ENCODE data around the gene COPE. TPM values are rescaled to one million over a fixed set of nuclear protein-coding genes. Genes with fewer than 3 reads are reported as not detected.
A peak's percentile ranks its signal among the peaks of the same experiment; 100 is the strongest.

The COPE gene
- total RNA-seq, result 100 to 1,000 TPM; 124 to 250 (median 191) TPM

DNA sequence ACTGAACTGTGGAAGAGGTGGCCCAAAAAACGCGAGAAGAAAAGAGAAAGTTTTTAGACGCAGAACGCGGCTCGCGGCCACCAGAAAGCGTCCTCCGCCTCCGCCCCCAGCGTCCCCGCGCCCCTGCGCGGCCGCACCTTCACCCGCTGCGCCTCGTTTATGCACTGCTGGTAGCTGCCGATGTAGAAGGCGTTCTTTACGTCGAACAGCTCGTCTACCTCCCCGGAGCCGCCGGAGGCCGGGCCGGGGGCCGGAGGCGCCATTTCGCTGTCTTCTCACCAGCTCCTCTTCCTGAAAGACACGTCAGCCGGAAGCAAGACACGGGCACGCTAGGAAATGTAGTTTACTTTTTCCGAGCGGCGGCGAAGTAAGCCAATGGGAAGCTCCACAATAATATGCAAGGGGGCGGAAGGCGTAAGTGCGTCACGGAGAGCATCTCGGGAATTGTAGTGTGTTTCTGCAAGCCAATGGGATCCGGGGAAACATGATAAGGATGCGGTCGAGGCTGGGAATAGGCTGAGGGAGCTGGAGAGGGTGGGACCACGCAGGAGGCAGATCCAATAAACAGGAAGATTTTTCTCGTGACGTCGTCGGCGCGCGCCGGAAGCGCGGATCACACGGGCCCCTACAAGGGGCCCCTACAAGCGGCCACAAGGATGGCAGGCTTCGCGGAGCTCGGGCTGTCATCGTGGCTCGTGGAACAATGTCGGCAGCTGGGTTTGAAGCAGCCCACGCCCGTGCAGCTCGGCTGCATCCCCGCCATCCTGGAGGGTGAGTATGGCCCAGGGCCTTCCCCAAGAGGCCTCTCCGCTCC, at the start of gene COPE, which contains the start of gene DDX49:
TSS of gene COPE (minus strand) at position 302 of the 814 bp plus-strand sequence. CDS start at position 263, 39 bp downstream.
TSS of gene DDX49 (plus strand) at position 630 of the 814 bp plus-strand sequence. CDS start at position 657, 27 bp downstream.
- peaks cover 15 to 50% (median 40%) of the 10 kb centered on the region in 4 donors for H3K36me3 ChIP-seq
- DNase-seq, result peak; percentile 98 to 99
- H3K27ac ChIP-seq, result peak within 1 kb of the TSS; percentile 91 to 96 (median 94)
- no peaks in the 10 kb centered on the region for H3K9me3 ChIP-seq
- peaks cover 26 to 52% (median 28%) of the 10 kb centered on the region in 4 donors for H3K4me1 ChIP-seq
- WGBS, 2 donors, result 0 to 1% methylated on average over 37 to 70 of the region's 72 CpGs
- TF ChIP-seq EP300 (IDR thresholded peaks at IDR 0.05) (no peak), POLR2AphosphoS5 (IDR thresholded peaks at IDR 0.05) (peak; percentile 75 to 85), POLR2A (IDR thresholded peaks at IDR 0.05) (peak in 3 of 4 donors; percentile 56 to 92 (median 92))
- TF ChIP-seq, protein P1, sequence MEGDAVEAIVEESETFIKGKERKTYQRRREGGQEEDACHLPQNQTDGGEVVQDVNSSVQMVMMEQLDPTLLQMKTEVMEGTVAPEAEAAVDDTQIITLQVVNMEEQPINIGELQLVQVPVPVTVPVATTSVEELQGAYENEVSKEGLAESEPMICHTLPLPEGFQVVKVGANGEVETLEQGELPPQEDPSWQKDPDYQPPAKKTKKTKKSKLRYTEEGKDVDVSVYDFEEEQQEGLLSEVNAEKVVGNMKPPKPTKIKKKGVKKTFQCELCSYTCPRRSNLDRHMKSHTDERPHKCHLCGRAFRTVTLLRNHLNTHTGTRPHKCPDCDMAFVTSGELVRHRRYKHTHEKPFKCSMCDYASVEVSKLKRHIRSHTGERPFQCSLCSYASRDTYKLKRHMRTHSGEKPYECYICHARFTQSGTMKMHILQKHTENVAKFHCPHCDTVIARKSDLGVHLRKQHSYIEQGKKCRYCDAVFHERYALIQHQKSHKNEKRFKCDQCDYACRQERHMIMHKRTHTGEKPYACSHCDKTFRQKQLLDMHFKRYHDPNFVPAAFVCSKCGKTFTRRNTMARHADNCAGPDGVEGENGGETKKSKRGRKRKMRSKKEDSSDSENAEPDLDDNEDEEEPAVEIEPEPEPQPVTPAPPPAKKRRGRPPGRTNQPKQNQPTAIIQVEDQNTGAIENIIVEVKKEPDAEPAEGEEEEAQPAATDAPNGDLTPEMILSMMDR (IDR thresholded peaks at IDR 0.05), result no peak
- H3K27me3 ChIP-seq, result no peaks in the 10 kb centered on the region
- ATAC-seq (ENCODE audit: low FRiP score in 2 of 2), result peak; percentile 98 to 99
- H3K4me3 ChIP-seq, result peak within 1 kb of the TSS; percentile 58 to 97 (median 86)

DNA sequence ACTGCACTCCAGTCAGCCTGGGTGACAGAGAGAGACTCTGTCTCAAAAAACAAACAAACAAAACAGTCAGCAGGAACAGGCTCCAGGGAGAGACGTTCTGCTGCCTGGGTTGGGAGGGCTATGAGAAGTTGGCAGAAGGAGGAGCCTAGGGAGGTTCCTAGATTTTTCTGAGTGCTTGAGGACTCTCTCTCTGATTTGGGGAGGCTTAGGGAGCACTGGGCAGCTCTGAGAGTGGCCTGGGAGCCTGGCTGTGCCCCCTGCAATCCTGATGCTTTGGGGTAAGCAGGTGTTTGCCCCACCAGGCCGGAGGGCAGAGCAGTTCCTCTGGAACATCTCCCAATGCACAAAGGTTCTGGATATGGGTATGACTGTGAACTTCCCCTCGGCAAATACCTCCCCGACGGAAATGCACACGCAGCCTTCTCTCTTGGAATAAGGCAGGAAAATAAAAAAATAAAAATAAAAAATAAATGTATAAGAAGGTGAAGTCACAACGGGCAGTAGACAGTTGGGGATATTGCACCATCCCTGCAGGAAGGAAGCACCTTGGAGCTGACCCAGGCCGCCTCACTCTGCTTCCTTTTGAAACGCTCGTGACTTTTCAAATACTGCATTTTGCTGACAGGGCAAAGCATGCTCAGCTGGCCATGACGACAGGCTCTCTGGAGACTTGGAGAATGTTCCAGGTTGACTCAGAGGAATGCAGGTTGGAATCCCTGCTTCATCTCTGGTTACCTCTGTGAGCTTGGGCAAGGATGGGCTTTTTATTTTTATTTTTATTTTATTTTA, 48.4 kb upstream of the COPE start:
- DNase-seq, result peak in 1 of 2 donors; percentile 82
- no peak overlapping the region for H3K4me3 ChIP-seq
- H3K4me1 ChIP-seq, result peaks cover 11 to 48% (median 41%) of the 10 kb centered on the region in 4 donors
- H3K27me3 ChIP-seq, result no peaks in the 10 kb centered on the region
- peak; percentile 60 to 78 for ATAC-seq (ENCODE audit: low FRiP score in 2 of 2)
- WGBS, 2 donors, result 21 to 23% methylated on average over 11 of the region's 11 CpGs
- TF ChIP-seq, protein P1 (IDR thresholded peaks at IDR 0.05), result no peak
- TF ChIP-seq EP300 (IDR thresholded peaks at IDR 0.05), result peak in 2 of 4 donors; percentile 21 to 77
- TF ChIP-seq POLR2A (IDR thresholded peaks at IDR 0.05), result no peak
- TF ChIP-seq POLR2AphosphoS5 (IDR thresholded peaks at IDR 0.05), result peak; percentile 43 to 81
- no peaks in the 10 kb centered on the region for H3K36me3 ChIP-seq
- H3K27ac ChIP-seq, result peak overlapping the region; percentile 72 to 88 (median 84)
- no peaks in the 10 kb centered on the region for H3K9me3 ChIP-seq

DNA sequence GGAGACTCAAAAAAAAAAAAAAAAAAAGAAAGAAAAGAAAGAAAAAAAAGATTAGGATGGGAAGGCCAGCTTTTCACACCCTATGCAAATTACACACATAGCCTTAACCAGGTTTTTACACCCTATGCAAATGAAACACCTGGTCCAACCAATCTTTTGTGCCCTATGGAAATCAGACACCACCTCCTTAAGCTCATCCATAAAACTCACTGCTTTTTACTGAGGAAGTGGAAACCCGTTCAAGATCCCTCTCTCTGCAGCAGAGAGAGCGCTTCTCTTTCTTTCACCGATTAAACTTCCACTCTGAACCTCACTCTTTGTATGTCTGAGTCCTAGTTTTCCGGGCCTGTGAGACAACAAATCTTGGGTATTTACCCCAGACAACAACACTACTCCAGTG, 47.1 kb upstream of the COPE start:
- ATAC-seq (ENCODE audit: low FRiP score in 2 of 2), result no peak

DNA sequence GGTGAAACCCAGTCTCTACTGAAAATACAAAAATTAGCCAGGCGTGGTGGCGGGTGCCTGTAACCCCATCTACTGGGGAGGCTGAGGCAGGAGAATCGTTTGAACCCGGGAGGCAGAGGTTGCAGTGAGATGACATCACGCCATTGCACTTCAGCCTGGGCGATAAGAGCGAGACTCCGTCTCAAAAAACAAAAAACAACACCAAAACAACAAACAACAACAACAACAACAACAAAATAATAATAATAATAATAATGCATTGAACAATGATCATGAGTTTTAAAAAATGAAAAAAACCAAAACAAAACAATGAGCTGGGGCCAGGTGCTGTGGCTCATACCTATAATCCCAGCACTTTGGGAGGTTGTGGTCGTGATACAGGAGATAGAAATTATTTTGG, 44.9 kb upstream of the COPE start:
- H3K27me3 ChIP-seq, result peaks cover 0 to 2% (median 0%) of the 10 kb centered on the region in 4 donors
- no peak for TF ChIP-seq POLR2AphosphoS5 (IDR thresholded peaks at IDR 0.05)
- TF ChIP-seq, protein P1 (IDR thresholded peaks at IDR 0.05), result no peak
- no peak for TF ChIP-seq EP300 (IDR thresholded peaks at IDR 0.05)
- no peak for TF ChIP-seq POLR2A (IDR thresholded peaks at IDR 0.05)
- ATAC-seq (ENCODE audit: low FRiP score in 2 of 2) (no peak), DNase-seq (no peak)
- H3K36me3 ChIP-seq, result no peaks in the 10 kb centered on the region
- 90% methylated on average over 9 of the region's 9 CpGs for WGBS, 2 donors
- no peak overlapping the region for H3K27ac ChIP-seq
- H3K9me3 ChIP-seq, result no peaks in the 10 kb centered on the region
- H3K4me3 ChIP-seq, result no peak overlapping the region
- peaks cover 0 to 25% (median 18%) of the 10 kb centered on the region in 4 donors for H3K4me1 ChIP-seq

More for the DNA sequence above, 47.1 kb upstream of the COPE start:
- no peak for DNase-seq
- Histone ChIP-seq H3K36me3 (no peaks in the 10 kb centered on the region), H3K4me1 (peaks cover 5 to 40% (median 32%) of the 10 kb centered on the region in 4 donors), H3K9me3 (no peaks in the 10 kb centered on the region), H3K27ac (peak overlapping the region in 3 of 4 donors; percentile 81 to 88 (median 86)), H3K4me3 (no peak overlapping the region), H3K27me3 (peaks cover 0 to 2% (median 0%) of the 10 kb centered on the region in 4 donors)
- WGBS, 2 donors, result 49 to 52% methylated on average over 4 of the region's 4 CpGs
- TF ChIP-seq POLR2A (IDR thresholded peaks at IDR 0.05), result no peak
- no peak for TF ChIP-seq POLR2AphosphoS5 (IDR thresholded peaks at IDR 0.05)
- TF ChIP-seq EP300 (IDR thresholded peaks at IDR 0.05), result no peak
- TF ChIP-seq, protein P1 (IDR thresholded peaks at IDR 0.05), result no peak
